K562 (cell line): ENCODE measurements around the gene IGFBPL1. TPM values are rescaled to one million over a fixed set of nuclear protein-coding genes. Genes with fewer than 3 reads are reported as not detected.

ENCODE experiments used
- ATAC-seq: fragments of 200-7000 bp; cut with Tn5 transposase; 3 replicates; pipeline ENCODE4 v1.9.1; 2020; ENCODE audit warnings: moderate library complexity
- BruUV-seq: library from RNA; stranded (reverse); fragments of 400-500 nt; replicated peaks from 2 replicates; lab custom pipeline; 2021; lab: Mats Ljungman, UMichigan
- CTCF ChIA-PET: fragments of 300-600 bp; formaldehyde crosslinking; extraction: SDS; loops from one replicate; lab custom pipeline; 2021; ENCODE audit warnings: low intra/inter-chr PET ratio; lab: Yijun Ruan, JAX
- POLR2A ChIA-PET: fragments of 300-600, 350-650 bp; sonication (Branson Sonifier 250); formaldehyde crosslinking; extraction: SDS; loops from one replicate; lab custom pipeline; 2021; ENCODE audit warnings: antibody characterized with exemption, inconsistent platforms; lab: Yijun Ruan, JAX
- DNase-seq, 4 experiments: peaks; one replicate each; pipeline versions ENCODE4 v3.0.0 to v3.0.0-alpha.2; 2011 to 2018; ENCODE audit warnings: low spot score in 3 of 4, mixed read lengths in 3 of 4; ENCODE audit errors: extremely low read depth in 1 of 4
- FAIRE-seq: peaks from 2 replicates; lab custom pipeline; 2011; peaks lifted over from hg19 to GRCh38; lab: Jason Lieb, UNC
- H2AFZ ChIP-seq: 2 replicates; pipeline ENCODE4 v1.6.0; 2011; ENCODE audit warnings: low read depth, low read length, control low read depth, inconsistent platforms
- H3K27ac ChIP-seq: fragments of 200-600 bp; 3 replicates; pipeline ENCODE4 v1.8.0; 2011; ENCODE audit warnings: low read depth, mild to moderate bottlenecking, control low read depth, inconsistent platforms, low read length, moderate library complexity, mixed read lengths; ENCODE audit errors: extremely low read depth
- H3K27me3 ChIP-seq, 2 experiments: fragments of 300-600 bp in 1 of 2; 2 replicates in 1 of 2; 3 replicates in 1 of 2; pipeline versions ENCODE4 v1.6.0 to v1.8.0; 2011; ENCODE audit warnings: inconsistent platforms in 2 of 2, low read length in 2 of 2, mild to moderate bottlenecking in 1 of 2, mixed read lengths in 1 of 2, moderate library complexity in 1 of 2; ENCODE audit not compliant: control insufficient read depth in 2 of 2, insufficient read depth in 2 of 2
- H3K36me3 ChIP-seq: fragments of 300-600 bp; 3 replicates; pipeline ENCODE4 v1.8.0; 2011; ENCODE audit warnings: mild to moderate bottlenecking, low read length, inconsistent platforms; ENCODE audit not compliant: control insufficient read depth, insufficient read depth
- H3K4me1 ChIP-seq, 2 experiments: fragments of 200-600 bp in 1 of 2; replicated peaks in 1 of 2; 2 replicates in 1 of 2; 3 replicates in 1 of 2; pipeline versions ENCODE4 v1.5.1 to v1.8.0; 2011; ENCODE audit warnings: inconsistent platforms in 2 of 2, low read length in 2 of 2, mild to moderate bottlenecking in 1 of 2, mixed read lengths in 1 of 2, moderate library complexity in 1 of 2; ENCODE audit not compliant: control insufficient read depth in 2 of 2, insufficient read depth in 2 of 2
- H3K4me2 ChIP-seq: 2 replicates; pipeline ENCODE4 v1.6.1; 2011; ENCODE audit warnings: low read length, control low read depth, inconsistent platforms, mixed read lengths; ENCODE audit not compliant: insufficient read depth
- H3K4me3 ChIP-seq: fragments of 200-600 bp; sonication (generic), shearing (Covaris generic); 2 replicates; pipeline ENCODE4 v1.5.1; 2016; ENCODE audit warnings: control low read depth, inconsistent platforms
- H3K79me2 ChIP-seq: fragments of 200-600 bp; 3 replicates; pipeline ENCODE4 v1.8.0; 2011; ENCODE audit warnings: low read length, inconsistent platforms; ENCODE audit not compliant: control insufficient read depth, insufficient read depth
- H3K9ac ChIP-seq, 2 experiments: 2 replicates each; pipeline versions ENCODE4 v1.6.0 to v1.6.1; 2011; ENCODE audit warnings: low read depth in 2 of 2, low read length in 2 of 2, control low read depth in 1 of 2, inconsistent platforms in 1 of 2, mild to moderate bottlenecking in 1 of 2, mixed read lengths in 1 of 2; ENCODE audit not compliant: insufficient read depth in 1 of 2
- H3K9me1 ChIP-seq: one replicate; pipeline ENCODE4 v1.6.0; 2011; ENCODE audit warnings: inconsistent platforms, mild to moderate bottlenecking, low read length, moderate library complexity; ENCODE audit not compliant: control insufficient read depth, insufficient read depth
- H3K9me3 ChIP-seq: replicated peaks from 2 replicates; pipeline ENCODE4 v1.5.1; 2011; ENCODE audit warnings: low read depth, low read length, inconsistent platforms; ENCODE audit not compliant: control insufficient read depth, insufficient read depth
- H4K20me1 ChIP-seq: replicated peaks from 2 replicates; pipeline ENCODE4 v1.6.1; 2011; ENCODE audit warnings: low read length, inconsistent platforms, mixed read lengths; ENCODE audit not compliant: control insufficient read depth, insufficient read depth
- ATF6 ChIP-seq: sonication (generic); formaldehyde crosslinking; IDR thresholded peaks from 2 replicates; pipeline ENCODE4 v1.4.0; 2020; ENCODE audit warnings: mild to moderate bottlenecking, missing genetic modification reagents
- GABPB1 ChIP-seq: sonication (generic); formaldehyde crosslinking; IDR thresholded peaks from 2 replicates; pipeline ENCODE4 v1.8.0; 2022; ENCODE audit warnings: mild to moderate bottlenecking, missing genetic modification reagents
- NCOA2 ChIP-seq, 2 experiments: fragments of 450-650 bp; IDR thresholded peaks; 2 replicates each; pipeline ENCODE4 v1.6.1; 2018; ENCODE audit warnings: mild to moderate bottlenecking in 2 of 2, moderate library complexity in 1 of 2; ENCODE audit not compliant: partially characterized antibody in 2 of 2
- RFX5 ChIP-seq: IDR thresholded peaks from 2 replicates; pipeline ENCODE4 v1.6.1; 2011; ENCODE audit warnings: low read depth, mild to moderate bottlenecking, improper control_type of control experiment, low read length
- UBTF ChIP-seq, 2 experiments: IDR thresholded peaks; 2 replicates each; pipeline ENCODE4 v1.6.1; 2012; ENCODE audit warnings: improper control_type of control experiment in 2 of 2, low read depth in 2 of 2, low read length in 2 of 2, borderline replicate concordance in 1 of 2
- WHSC1 ChIP-seq: IDR thresholded peaks from one replicate; pipeline ENCODE4 v1.6.1; 2012; ENCODE audit warnings: low read length, control low read depth, inconsistent platforms
- WGBS: fragments of 100-300 bp; shearing (Covaris generic); methylation state at CpG from one replicate; pipeline ENCODE4 v1.1.6; 2016; ENCODE audit warnings: low coverage, mixed read lengths; ENCODE audit not compliant: insufficient coverage; ENCODE audit errors: missing lambda C conversion rate; 5-methylcytosine and 5-hydroxymethylcytosine counted together
- in situ Hi-C: fragments of 300-500 bp; cut with MboI; formaldehyde crosslinking; loops from 4 replicates; pipeline ENCODE4 v1.15.0; 2018; ENCODE audit warnings: inconsistent platforms, mixed read lengths
- intact Hi-C: fragments of 100-400 bp; cut with micrococcal nuclease; formaldehyde crosslinking; loops from 2 replicates; pipeline ENCODE4 v1.14.2; 2022
- polyA plus RNA-seq, 8 experiments: library from polyadenylated mRNA; depleted of rRNA in 4 of 8; stranded (reverse) in 5 of 8; unstranded in 3 of 8; fragments of >200 nt; fragmentation: Nextera tagmentation in 2 of 8; fragmentation: Illumina TruSeq in 1 of 8; extraction: Ambion mirVana in 2 of 8; extraction: Trizol in 1 of 8; gene quantifications; 2 replicates each; pipeline versions ENCODE4 v1.2.1 to v1.2.3, GENCODE V29; 2011 to 2014; ENCODE audit warnings: inconsistent platforms in 1 of 8, missing spikeins in 1 of 8
- total RNA-seq, 7 experiments: library from RNA; depleted of rRNA in 6 of 7; stranded (reverse); fragments of >200 nt in 6 of 7; fragmentation: Illumina TruSeq in 2 of 7; extraction: Trizol in 2 of 7; gene quantifications; 2 replicates each; pipeline versions ENCODE4 v1.2.1 to v1.2.3, GENCODE V29; 2011 to 2021; ENCODE audit warnings: low replicate concordance in 1 of 7

The IGFBPL1 gene
- total and polyA plus RNA-seq, 9 of the 15 experiments (the other 6 are each of a cell fraction or from before 2014, with no cell fraction given) = not detected

DNA sequence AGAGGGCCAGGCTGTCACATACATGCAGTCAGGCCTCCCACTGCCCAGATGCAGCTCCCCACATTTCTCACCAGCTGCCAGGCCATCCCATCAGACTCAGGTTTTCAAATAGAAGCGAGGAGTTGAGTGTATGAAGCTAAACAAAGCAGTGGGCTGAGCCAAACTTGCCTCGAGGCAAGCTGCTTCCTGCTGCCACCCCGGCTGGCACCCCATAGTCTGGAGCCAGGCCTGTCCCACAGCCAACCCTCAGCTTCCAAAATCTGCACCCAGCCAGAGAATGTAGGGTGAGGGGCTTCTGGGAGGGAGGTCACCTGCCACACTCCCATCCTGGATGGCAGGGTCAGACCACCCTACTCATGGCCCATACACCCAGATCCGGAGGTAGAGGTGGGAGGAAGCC lies 54.1 kb downstream of the IGFBPL1 start:
- BruUV-seq = no TSS peak
- Histone ChIP-seq H3K79me2 (no peaks in the 10 kb centered on the region), H3K4me2 (no peak overlapping the region), H3K27me3 (peaks cover 13 to 18% of the 10 kb centered on the region in 2 experiments; a peak in 3 of 5 replicates), H3K27ac (no peak overlapping the region), H4K20me1 (0 out of 2 replicates have a peak, but pooled peaks cover 4% of the 10 kb centered on the region), H3K4me3 (no peak overlapping the region), H3K9ac (no peak overlapping the region), H3K36me3 (no peaks in the 10 kb centered on the region), H3K4me1 (no peaks in the 10 kb centered on the region), H3K9me3 (no peaks in the 10 kb centered on the region), H2AFZ (no peak overlapping the region), H3K9me1 (no peaks in the 10 kb centered on the region)
- CTCF ChIA-PET = interaction anchor here (8.4 kb wide), 1 partner anchor 31 kb away, joined by 113 read pairs; no protein-coding TSS in a partner anchor
- POLR2A ChIA-PET = interaction anchor here (1.0 to 1.6 kb wide), 3 partner anchors 29 to 464 kb away, joined by 3 to 4 read pairs (median 4); no protein-coding TSS in a partner anchor
- DNase-seq (no peak), ATAC-seq (no peak), FAIRE-seq (no peak)
- intact Hi-C loops (no loop called here), in situ Hi-C loops (loop anchor here (25.0 kb wide), 2 partner anchors 633 to 883 kb away; partner anchors contain the start of gene POLR1E)
- 2% methylated on average over 4 of the region's 4 CpGs for WGBS
- TF ChIP-seq ATF6 (CRISPR knock-in tag) (no peak), WHSC1 (no peak), NCOA2 (IDR thresholded peaks at IDR 0.05; ENCODE audit: partially characterized antibody in 2 of 2) (no peak), RFX5 (no peak), GABPB1 (no peak), UBTF (IDR thresholded peaks at IDR 0.05; ENCODE audit: borderline replicate concordance in 1 of 2, low read depth in 2 of 2, low read length in 2 of 2) (no peak)
